Raji (cell line): Measurements from ENCODE around the gene SORCS2.

Experiments
- POLR2A ChIP-seq: IDR thresholded peaks from 2 replicates; pipeline ENCODE4 v1.6.1; 2011; ENCODE audit warnings: low read depth, low read length, control low read depth; ENCODE audit not compliant: insufficient read depth

The SORCS2 gene

DNA sequence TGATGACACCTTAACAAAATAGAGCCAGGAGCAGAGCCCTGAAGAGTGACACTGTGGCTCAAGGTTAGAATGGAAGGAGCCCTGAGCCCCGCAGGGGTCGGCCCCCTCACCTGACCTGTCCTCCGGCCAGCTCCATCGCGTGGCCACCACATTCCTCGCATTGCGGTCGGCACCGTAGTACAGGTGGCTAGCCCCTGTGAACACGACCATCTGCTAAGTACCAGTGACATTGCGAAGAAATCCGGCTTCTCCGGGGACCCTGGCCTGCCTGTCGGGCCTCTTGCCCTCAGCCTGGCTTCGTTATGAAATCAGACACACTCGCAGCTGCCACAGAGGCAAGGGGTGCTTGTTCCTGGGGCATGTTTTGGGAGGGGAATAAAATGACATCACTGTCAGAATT, 568.4 kb downstream of the SORCS2 start:
- TF ChIP-seq POLR2A = no peak

DNA sequence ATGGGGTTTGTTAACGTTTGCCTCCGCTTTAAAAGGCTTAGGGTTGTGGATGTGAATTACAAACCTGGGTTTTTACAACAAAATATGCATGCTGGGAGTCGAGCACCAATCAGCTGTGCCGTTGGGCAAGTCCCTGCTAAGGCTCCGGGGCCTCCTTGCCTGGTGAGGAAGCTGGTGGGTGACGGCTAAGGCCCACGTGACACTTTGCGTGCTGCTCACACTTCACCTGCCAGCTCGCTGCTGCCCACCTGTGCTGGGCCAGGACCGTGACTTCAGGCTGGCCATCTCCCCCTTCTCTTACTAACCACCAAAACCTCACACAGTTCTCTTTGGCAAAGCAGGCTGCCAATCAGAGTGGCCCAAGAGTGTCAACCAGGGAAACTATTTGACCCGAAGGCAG, 569.0 kb downstream of the SORCS2 start:
- TF ChIP-seq POLR2A = no peak

- TF ChIP-seq POLR2A = no peak
Observed at GRCh38 chr4:7761720-7762119, 569.4 kb downstream of the SORCS2 start.

- no peak for TF ChIP-seq POLR2A
Observed at GRCh38 chr4:7762376-7763030, 570.2 kb downstream of the SORCS2 start.

- no peak for TF ChIP-seq POLR2A
Observed at GRCh38 chr4:7763106-7763505, 570.8 kb downstream of the SORCS2 start.

- TF ChIP-seq POLR2A = no peak
Observed at GRCh38 chr4:7763788-7764187, 571.5 kb downstream of the SORCS2 start.

GRCh38 chr4:7764466-7764865, 572.1 kb downstream of the SORCS2 start:
- TF ChIP-seq POLR2A = no peak

GRCh38 chr4:7765666-7766065, 573.3 kb downstream of the SORCS2 start:
- TF ChIP-seq POLR2A = no peak

DNA sequence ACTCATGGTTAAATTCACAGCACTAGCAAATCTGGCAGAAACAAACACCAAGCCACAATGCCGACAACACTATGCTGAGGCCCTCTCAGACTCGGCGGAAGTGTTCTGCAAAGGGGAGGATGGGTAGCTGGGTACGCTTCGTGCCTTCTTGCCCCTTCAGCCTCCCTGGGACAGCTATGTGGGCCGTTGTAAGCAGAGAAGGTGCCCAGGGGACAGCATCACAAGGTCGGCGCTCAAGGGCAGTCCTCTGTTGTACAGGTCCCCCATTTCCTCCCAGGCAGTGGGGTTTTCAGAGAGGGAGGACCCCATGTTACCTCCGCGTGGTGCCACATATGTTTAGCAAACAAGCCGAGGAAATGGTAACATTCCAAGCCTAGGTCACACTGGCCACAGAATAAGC, 573.7 kb downstream of the SORCS2 start:
- no peak for TF ChIP-seq POLR2A

- no peak for TF ChIP-seq POLR2A
Observed at GRCh38 chr4:7766661-7767345, 574.5 kb downstream of the SORCS2 start.

- no peak for TF ChIP-seq POLR2A
Observed at GRCh38 chr4:7767526-7767925, 575.2 kb downstream of the SORCS2 start.

DNA sequence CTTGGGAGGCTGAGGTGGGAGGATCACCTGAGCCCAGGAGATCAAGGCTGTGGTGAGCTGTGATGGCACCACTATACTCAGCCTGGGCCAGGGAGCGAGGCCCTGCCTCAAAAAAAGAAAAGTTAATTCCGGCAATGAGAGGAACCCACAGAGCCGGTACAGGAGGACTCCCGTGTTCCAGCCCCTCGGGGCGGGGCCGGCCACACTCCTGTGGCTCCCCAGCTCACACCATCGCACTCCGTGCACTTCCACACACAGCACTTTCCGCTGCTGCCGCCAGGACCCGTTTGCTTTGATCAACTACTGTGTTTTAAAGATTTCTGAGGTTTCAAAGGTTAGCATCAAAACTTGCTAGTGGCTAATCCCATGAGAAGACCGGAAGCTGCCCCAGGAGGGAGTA, 575.6 kb downstream of the SORCS2 start:
- no peak for TF ChIP-seq POLR2A

DNA sequence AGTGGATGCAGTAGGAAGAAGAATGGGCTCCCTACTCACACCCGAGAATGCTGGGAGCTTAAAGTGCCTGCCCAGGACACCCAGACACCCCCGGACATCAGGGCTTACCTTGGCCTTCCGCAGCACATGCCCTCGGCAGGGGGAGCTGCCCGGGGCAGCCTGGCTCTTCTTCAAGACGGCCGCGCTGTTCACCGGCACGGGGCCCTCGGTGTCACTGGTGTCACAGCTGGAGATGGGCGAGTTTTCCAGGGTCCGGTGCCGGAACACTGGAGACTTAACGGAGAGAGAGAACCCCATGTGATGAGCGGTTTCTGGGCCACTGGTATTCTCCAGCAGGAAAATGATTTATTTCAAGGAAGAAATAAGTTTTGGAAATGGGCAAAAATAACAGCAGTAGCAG, 576.4 kb downstream of the SORCS2 start:
- TF ChIP-seq POLR2A = no peak

DNA sequence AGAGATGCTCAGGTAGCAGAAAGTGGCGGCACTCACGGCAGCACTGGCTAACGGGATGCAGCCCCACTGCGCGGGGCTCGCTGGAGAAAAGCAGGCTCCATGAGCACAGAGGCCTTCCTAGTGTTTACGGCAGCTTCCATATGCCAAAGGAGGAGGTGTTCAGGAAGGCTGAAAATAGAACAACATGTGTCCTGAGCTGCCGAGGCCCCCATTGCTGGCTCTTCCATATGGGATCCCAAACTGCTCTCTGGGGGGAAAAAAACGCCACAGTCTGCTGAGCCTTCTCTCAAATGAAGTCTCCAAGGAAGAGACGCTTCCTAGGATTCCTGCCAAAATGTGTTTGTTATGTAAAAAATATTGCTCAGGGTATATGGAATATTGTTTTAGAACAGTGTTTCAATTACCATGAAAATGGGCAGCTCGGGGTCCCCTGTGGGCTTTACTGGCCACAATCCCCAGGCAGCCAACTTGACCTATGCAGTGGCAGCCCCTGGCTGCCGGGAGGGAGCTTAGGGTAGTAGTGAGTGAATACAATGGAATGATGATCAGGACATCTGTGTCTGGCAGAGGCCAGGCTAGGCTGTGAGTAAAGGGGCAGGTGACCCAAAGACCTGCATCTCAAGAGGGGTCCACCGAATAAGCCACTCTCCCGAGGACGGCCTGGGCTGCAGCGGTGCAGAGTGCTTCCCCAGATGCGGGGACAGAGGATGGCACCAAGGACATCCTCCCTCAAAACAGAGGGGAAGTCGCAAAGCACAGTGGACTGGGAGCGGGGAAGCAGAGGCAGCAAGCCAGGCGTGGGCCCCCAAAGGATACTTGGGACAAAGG, 577.3 kb downstream of the SORCS2 start:
- TF ChIP-seq POLR2A = no peak

- TF ChIP-seq POLR2A = no peak
Observed at GRCh38 chr4:7770224-7771050, 578.1 kb downstream of the SORCS2 start.

DNA sequence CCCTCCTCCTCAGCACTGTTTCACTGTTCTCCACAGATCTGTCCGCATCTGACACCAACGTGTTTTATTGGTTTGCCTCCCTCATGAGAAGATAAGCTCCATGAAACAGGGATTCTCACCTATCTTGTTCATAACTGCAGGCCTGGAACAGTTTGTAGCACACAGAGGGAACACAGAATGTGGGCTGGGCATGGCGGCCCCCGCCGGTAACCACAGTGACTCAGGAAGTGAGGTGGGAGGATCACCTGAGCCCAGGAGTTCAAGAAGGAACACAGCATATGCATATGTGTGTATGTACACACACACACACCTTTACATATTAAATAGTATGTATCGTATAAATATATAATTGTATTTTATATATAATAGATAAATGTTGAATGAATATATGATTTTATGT, 578.7 kb downstream of the SORCS2 start:
- TF ChIP-seq POLR2A = no peak
